ENCODE results near the gene RXRB.

GRCh38 chr6:33206027-33206863 is 5.8 kb upstream of the RXRB start:
- TF ChIP-seq EP300 (IDR thresholded peaks at IDR 0.05) (no peak), CTCF (IDR thresholded peaks at IDR 0.05) (no peak)

All from sigmoid colon (tissue), 4 donors.